IMR-90 (cell line): ENCODE measurements around the gene TM4SF4. TPM values are rescaled to one million over a fixed set of nuclear protein-coding genes. Genes with fewer than 3 reads are reported as not detected.

ENCODE experiments used
- ATAC-seq: fragments of 200-7000 bp; cut with Tn5 transposase; 2 replicates; pipeline ENCODE4 v1.9.1; 2020; ENCODE audit warnings: low read depth, mild to moderate bottlenecking, moderate library complexity
- BruUV-seq: library from RNA; stranded (reverse); fragments of 400-500 nt; replicated peaks from 2 replicates; lab custom pipeline; 2021; lab: Mats Ljungman, UMichigan
- CTCF ChIA-PET: fragments of 300-600 bp; formaldehyde crosslinking; extraction: SDS; loops from one replicate; lab custom pipeline; 2021; ENCODE audit warnings: antibody characterized with exemption; lab: Yijun Ruan, JAX
- POLR2A ChIA-PET: fragments of 300-600 bp; sonication (Branson Sonifier 250); formaldehyde crosslinking; loops from one replicate; lab custom pipeline; 2022; ENCODE audit warnings: antibody characterized with exemption; ENCODE audit not compliant: unreplicated experiment; lab: Charles Lee
- DNase-seq: peaks from one replicate; pipeline ENCODE4 v3.0.0; 2013
- H2AFZ ChIP-seq: replicated peaks from 2 replicates; pipeline ENCODE3; 2013; ENCODE audit warnings: low read length, mild to moderate bottlenecking; ENCODE audit not compliant: poor library complexity
- H2AK5ac ChIP-seq: 2 replicates; pipeline ENCODE4 v1.6.1; 2013; ENCODE audit warnings: low read depth, low read length, inconsistent platforms
- H2AK9ac ChIP-seq: replicated peaks from 2 replicates; pipeline ENCODE3; 2013; ENCODE audit warnings: mild to moderate bottlenecking, low read depth, low read length, moderate library complexity; ENCODE audit not compliant: poor library complexity
- H2BK120ac ChIP-seq: 2 replicates; pipeline ENCODE4 v1.6.1; 2013; ENCODE audit warnings: low read depth, low read length, inconsistent platforms
- H2BK15ac ChIP-seq: 3 replicates; pipeline ENCODE4 v1.6.1; 2013; ENCODE audit warnings: low read depth, low read length, inconsistent platforms
- H2BK20ac ChIP-seq: 2 replicates; pipeline ENCODE4 v1.6.1; 2013; ENCODE audit warnings: low read depth, mild to moderate bottlenecking, inconsistent platforms, low read length, moderate library complexity
- H2BK5ac ChIP-seq: 2 replicates; pipeline ENCODE4 v1.6.1; 2013; ENCODE audit warnings: mild to moderate bottlenecking, low read depth, low read length, inconsistent platforms; ENCODE audit not compliant: poor library complexity, severe bottlenecking
- H3K14ac ChIP-seq: replicated peaks from 2 replicates; pipeline ENCODE4 v1.6.1; 2013; ENCODE audit warnings: low read depth, low read length, inconsistent platforms
- H3K18ac ChIP-seq: 2 replicates; pipeline ENCODE4 v1.6.1; 2013; ENCODE audit warnings: low read depth, low read length, control low read depth
- H3K23ac ChIP-seq: 2 replicates; pipeline ENCODE4 v1.6.1; 2013; ENCODE audit warnings: low read depth, low read length, inconsistent platforms
- H3K27ac ChIP-seq: 2 replicates; pipeline ENCODE4 v1.5.1; 2013; ENCODE audit warnings: mild to moderate bottlenecking, control low read depth, low read length; ENCODE audit not compliant: insufficient read depth
- H3K27me3 ChIP-seq: 2 replicates; pipeline ENCODE4 v1.6.1; 2013; ENCODE audit warnings: low read length; ENCODE audit not compliant: control insufficient read depth, insufficient read depth
- H3K36me3 ChIP-seq: 2 replicates; pipeline ENCODE4 v1.6.1; 2013; ENCODE audit warnings: low read length, mixed read lengths; ENCODE audit not compliant: control insufficient read depth, insufficient read depth
- H3K4ac ChIP-seq: 2 replicates; pipeline ENCODE4 v1.6.1; 2013; ENCODE audit warnings: low read depth, low read length, inconsistent platforms
- H3K4me1 ChIP-seq: 2 replicates; pipeline ENCODE4 v1.6.1; 2013; ENCODE audit warnings: low read length, mixed read lengths; ENCODE audit not compliant: control insufficient read depth, insufficient read depth
- H3K4me2 ChIP-seq: 2 replicates; pipeline ENCODE4 v1.6.1; 2013; ENCODE audit warnings: low read depth, mild to moderate bottlenecking, control low read depth, low read length, moderate library complexity
- H3K4me3 ChIP-seq: 2 replicates; pipeline ENCODE4 v1.5.1; 2013; ENCODE audit warnings: low read depth, mild to moderate bottlenecking, control low read depth, low read length, moderate library complexity; ENCODE audit not compliant: insufficient read depth
- H3K56ac ChIP-seq: 2 replicates; pipeline ENCODE4 v1.6.1; 2013; ENCODE audit warnings: low read length, inconsistent platforms; ENCODE audit not compliant: insufficient read depth; ENCODE audit errors: extremely low read depth
- H3K79me1 ChIP-seq, 2 experiments: 2 replicates each; pipeline ENCODE4 v1.6.1; 2013; ENCODE audit warnings: low read length in 2 of 2, inconsistent platforms in 1 of 2, low read depth in 1 of 2
- H3K9ac ChIP-seq: 2 replicates; pipeline ENCODE4 v1.6.1; 2013; ENCODE audit warnings: low read depth, low read length, control low read depth
- H3K9me1 ChIP-seq: 2 replicates; pipeline ENCODE4 v1.6.1; 2013; ENCODE audit warnings: low read length, inconsistent platforms; ENCODE audit not compliant: insufficient read depth
- H3K9me3 ChIP-seq: 2 replicates; pipeline ENCODE4 v1.6.1; 2013; ENCODE audit warnings: low read length; ENCODE audit not compliant: control insufficient read depth, insufficient read depth
- H4K20me1 ChIP-seq: 2 replicates; pipeline ENCODE4 v1.6.1; 2013; ENCODE audit warnings: low read length, inconsistent platforms; ENCODE audit not compliant: insufficient read depth
- H4K5ac ChIP-seq: 2 replicates; pipeline ENCODE4 v1.6.1; 2013; ENCODE audit warnings: mild to moderate bottlenecking, low read depth, low read length, control low read depth
- H4K8ac ChIP-seq, 2 experiments: 2 replicates each; pipeline ENCODE4 v1.6.1; 2013; ENCODE audit warnings: low read depth in 2 of 2, low read length in 2 of 2, control low read depth in 1 of 2, inconsistent platforms in 1 of 2
- H4K91ac ChIP-seq: 2 replicates; pipeline ENCODE4 v1.6.1; 2013; ENCODE audit warnings: low read depth, low read length, inconsistent platforms; ENCODE audit not compliant: insufficient read depth
- ELK1 ChIP-seq: fragments of 150-350 bp; IDR thresholded peaks from 2 replicates; pipeline ENCODE4 v1.6.1; 2016; ENCODE audit warnings: low read depth, mild to moderate bottlenecking, low read length, moderate library complexity, borderline replicate concordance
- FOS ChIP-seq: fragments of 150-350 bp; IDR thresholded peaks from 2 replicates; pipeline ENCODE4 v1.6.1; 2016; ENCODE audit warnings: low read depth, low read length
- MAFK ChIP-seq: IDR thresholded peaks from 2 replicates; pipeline ENCODE4 v1.6.1; 2012; ENCODE audit warnings: low read depth, low read length, improper control_type of control experiment
- MAZ ChIP-seq: IDR thresholded peaks from 2 replicates; pipeline ENCODE4 v1.6.1; 2012; ENCODE audit warnings: low read depth, mild to moderate bottlenecking, low read length, improper control_type of control experiment, moderate library complexity, borderline replicate concordance
- POLR2A ChIP-seq: IDR thresholded peaks from 2 replicates; pipeline ENCODE4 v1.6.1; 2012; ENCODE audit warnings: mild to moderate bottlenecking, low read depth, low read length
- RAD21 ChIP-seq: IDR thresholded peaks from 2 replicates; pipeline ENCODE4 v1.6.1; 2012; ENCODE audit warnings: low read length, improper control_type of control experiment
- RFX5 ChIP-seq: IDR thresholded peaks from 2 replicates; pipeline ENCODE4 v1.8.0; 2012; ENCODE audit warnings: low read depth, mild to moderate bottlenecking, low read length, moderate library complexity
- WGBS, 2 experiments: methylation state at CpG; one replicate each; pipeline versions ENCODE4 v1.1.5 to v1.1.7; 2013; ENCODE audit warnings: missing lambda C conversion rate in 2 of 2; ENCODE audit not compliant: insufficient read length in 1 of 2; ENCODE audit errors: extremely low coverage in 2 of 2; 5-methylcytosine and 5-hydroxymethylcytosine counted together
- dilution Hi-C: fragments of 300-500 bp; cut with HindIII; formaldehyde crosslinking; loops from one replicate; pipeline ENCODE4 v1.14.3; 2018; ENCODE audit warnings: low sequenced_read_pairs; ENCODE audit not compliant: unreplicated experiment
- in situ Hi-C: fragments of 300-500 bp; cut with MboI; formaldehyde crosslinking; loops from 3 replicates; pipeline ENCODE4 v1.14.3; 2019; ENCODE audit warnings: low sequenced_read_pairs, inconsistent platforms, mixed read lengths
- intact Hi-C: fragments of 100-400 bp; cut with micrococcal nuclease; formaldehyde crosslinking; loops from 2 replicates; pipeline ENCODE4 v1.10.0; 2022
- polyA plus RNA-seq, 3 experiments: library from polyadenylated mRNA; depleted of rRNA; stranded (reverse); fragments of >200 nt; gene quantifications; 2 replicates each; pipeline ENCODE4 v1.2.3, GENCODE V29; 2012; ENCODE audit warnings: low replicate concordance in 1 of 3
- total RNA-seq: library from RNA; depleted of rRNA; stranded (reverse); fragments of >200 nt; gene quantifications from 2 replicates; pipeline ENCODE4 v1.2.3, GENCODE V29; 2012
- TF ChIP-seq, protein P1 (sequence below): fragments of 150-350 bp; IDR thresholded peaks from 2 replicates; pipeline ENCODE4 v1.6.1; 2017; ENCODE audit warnings: mild to moderate bottlenecking, antibody characterized with exemption, low read length, low read depth
- TF ChIP-seq, protein P2 (sequence below): conservative IDR thresholded peaks from 2 replicates; pipeline ENCODE4 v1.5.1; 2012; ENCODE audit warnings: mild to moderate bottlenecking, low read depth, low read length, improper control_type of control experiment

Gene TM4SF4
- total and polyA plus RNA-seq, 2 of the 4 experiments (the other 2 are of a cell fraction), result 0.60 to 1.6 TPM

GRCh38 chr3:149462051-149462450, 12.4 kb upstream of the TM4SF4 start:
- dilution Hi-C loops (no loop called here), intact Hi-C loops (no loop called here), in situ Hi-C loops (no loop called here)
- Histone ChIP-seq H4K91ac (peak overlapping the region; percentile 84), H2AK9ac (no peak overlapping the region), H3K4me3 (no peak overlapping the region), H3K36me3 (no peaks in the 10 kb centered on the region), H2BK5ac (peak overlapping the region; percentile 87), H4K5ac (peak overlapping the region; percentile 43), H3K56ac (peak overlapping the region; percentile 36; the same call in 1 of the 2 replicates), H4K8ac (peak overlapping the region; percentile 64 to 74; a peak in 3 of 4 replicates), H3K4me2 (no peak overlapping the region), H2AFZ (peak overlapping the region; percentile 64), H3K4me1 (peaks cover 17% of the 10 kb centered on the region), H3K9me1 (peaks cover 10% of the 10 kb centered on the region), H3K27ac (peak overlapping the region; percentile 74), H3K14ac (peak overlapping the region; percentile 86), H2BK20ac (peak overlapping the region; percentile 92), H3K23ac (peak overlapping the region; percentile 72; the same call in 1 of the 2 replicates), H2AK5ac (peak overlapping the region; percentile 91), H3K9me3 (no peaks in the 10 kb centered on the region), H3K79me1 (0 out of 4 replicates have a peak, but pooled peaks cover 0 to 5% of the 10 kb centered on the region in 2 experiments), H3K9ac (no peak overlapping the region), H2BK120ac (peak overlapping the region; percentile 92), H3K18ac (peak overlapping the region; percentile 80), H4K20me1 (no peaks in the 10 kb centered on the region), H3K4ac (peak overlapping the region; percentile 86), H2BK15ac (peak overlapping the region; percentile 86), H3K27me3 (no peaks in the 10 kb centered on the region)
- DNase-seq (no peak), ATAC-seq (no peak)
- ChIA-PET CTCF (interaction anchor here (0.7 to 1.0 kb wide), 2 partner anchors 13 to 60 kb away, joined by 3 read pairs; no protein-coding TSS in a partner anchor), POLR2A (no interaction called here)
- BruUV-seq, result no TSS peak
- TF ChIP-seq MAFK (no peak), RAD21 (no peak), POLR2A (no peak), FOS (no peak), RFX5 (no peak), MAZ (no peak), ELK1 (no peak)
- TF ChIP-seq, protein P1, sequence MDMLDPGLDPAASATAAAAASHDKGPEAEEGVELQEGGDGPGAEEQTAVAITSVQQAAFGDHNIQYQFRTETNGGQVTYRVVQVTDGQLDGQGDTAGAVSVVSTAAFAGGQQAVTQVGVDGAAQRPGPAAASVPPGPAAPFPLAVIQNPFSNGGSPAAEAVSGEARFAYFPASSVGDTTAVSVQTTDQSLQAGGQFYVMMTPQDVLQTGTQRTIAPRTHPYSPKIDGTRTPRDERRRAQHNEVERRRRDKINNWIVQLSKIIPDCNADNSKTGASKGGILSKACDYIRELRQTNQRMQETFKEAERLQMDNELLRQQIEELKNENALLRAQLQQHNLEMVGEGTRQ, result no peak
- TF ChIP-seq, protein P2, sequence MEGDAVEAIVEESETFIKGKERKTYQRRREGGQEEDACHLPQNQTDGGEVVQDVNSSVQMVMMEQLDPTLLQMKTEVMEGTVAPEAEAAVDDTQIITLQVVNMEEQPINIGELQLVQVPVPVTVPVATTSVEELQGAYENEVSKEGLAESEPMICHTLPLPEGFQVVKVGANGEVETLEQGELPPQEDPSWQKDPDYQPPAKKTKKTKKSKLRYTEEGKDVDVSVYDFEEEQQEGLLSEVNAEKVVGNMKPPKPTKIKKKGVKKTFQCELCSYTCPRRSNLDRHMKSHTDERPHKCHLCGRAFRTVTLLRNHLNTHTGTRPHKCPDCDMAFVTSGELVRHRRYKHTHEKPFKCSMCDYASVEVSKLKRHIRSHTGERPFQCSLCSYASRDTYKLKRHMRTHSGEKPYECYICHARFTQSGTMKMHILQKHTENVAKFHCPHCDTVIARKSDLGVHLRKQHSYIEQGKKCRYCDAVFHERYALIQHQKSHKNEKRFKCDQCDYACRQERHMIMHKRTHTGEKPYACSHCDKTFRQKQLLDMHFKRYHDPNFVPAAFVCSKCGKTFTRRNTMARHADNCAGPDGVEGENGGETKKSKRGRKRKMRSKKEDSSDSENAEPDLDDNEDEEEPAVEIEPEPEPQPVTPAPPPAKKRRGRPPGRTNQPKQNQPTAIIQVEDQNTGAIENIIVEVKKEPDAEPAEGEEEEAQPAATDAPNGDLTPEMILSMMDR, result no peak
- WGBS, 2 experiments, result no CpG with 5 or more reads among the region's 3 CpGs
